ENCODE data around the gene DNAH11. TPM values are rescaled to one million over a fixed set of nuclear protein-coding genes. Genes with fewer than 3 reads are reported as not detected.

DNAH11 gene
- total and polyA plus RNA-seq, 2 of the 13 experiments (the other 11 are each of a cell fraction or from before 2014, with no cell fraction given): not detected

DNA sequence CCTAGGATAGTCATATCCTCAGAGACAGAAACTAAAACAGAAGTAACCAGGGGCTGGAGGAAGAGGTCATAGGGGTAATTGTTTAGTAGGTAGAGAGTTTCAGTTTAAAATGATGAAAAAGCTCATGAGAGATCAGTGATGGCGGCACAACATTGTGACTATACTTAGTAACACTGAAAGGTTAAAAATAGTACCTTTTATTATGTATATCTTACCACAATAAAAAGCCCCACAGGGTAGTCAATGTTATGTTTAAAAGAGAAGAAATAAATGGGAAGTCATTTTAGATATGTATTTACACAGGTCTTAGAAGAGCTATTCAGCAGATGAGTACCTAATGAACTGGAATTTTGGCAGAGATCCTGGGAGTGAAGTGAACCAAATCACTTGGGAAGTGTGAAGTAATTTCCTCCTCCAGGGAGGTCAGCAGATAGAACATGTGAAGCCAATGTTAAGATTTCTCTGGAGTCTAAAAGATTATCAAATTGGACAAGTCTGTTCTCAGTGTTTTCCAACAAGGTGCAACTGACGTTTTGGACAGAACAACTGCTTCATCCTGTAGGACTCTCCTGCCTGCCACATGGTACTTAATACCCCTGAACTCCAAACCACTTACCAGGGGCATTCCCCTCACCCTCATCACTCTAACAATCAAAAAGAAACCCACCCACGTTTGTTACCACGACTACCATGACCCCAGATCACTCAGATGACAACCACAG lies 396.5 kb downstream of the DNAH11 start:
- H3K9ac ChIP-seq (ENCODE audit: insufficient read depth, low read depth, low read length): no peak overlapping the region
- TF ChIP-seq ZNF614 (CRISPR knock-in tag; IDR thresholded peaks at IDR 0.05; ENCODE audit: borderline replicate concordance) (no peak), KLF6 (CRISPR knock-in tag; IDR thresholded peaks at IDR 0.05) (no peak), ZMYM3 (CRISPR knock-in tag; IDR thresholded peaks at IDR 0.05) (no peak), KAT8 (CRISPR knock-in tag; IDR thresholded peaks at IDR 0.05) (no peak), ZNF605 (CRISPR knock-in tag; IDR thresholded peaks at IDR 0.05) (no peak), RFX5 (IDR thresholded peaks at IDR 0.05; ENCODE audit: low read depth, low read length) (no peak)
- no peak for DNase-seq (ENCODE audit: low spot score)
- no peak for ATAC-seq
- in situ Hi-C loops (cut with HindIII; ENCODE audit: extremely low pct_ligation_motif_present, low pct_unique_long_range_greater_than_20kb): no loop called here
- no TSS peak for BruUV-seq (replicated peaks)
- peaks cover 0 to 4% of the 10 kb centered on the region in 2 experiments; a peak in 1 of 5 replicates for H3K27me3 ChIP-seq (ENCODE audit: control insufficient read depth in 1 of 2, insufficient read depth in 2 of 2, low read length in 2 of 2)
- H3K9me3 ChIP-seq (ENCODE audit: low read length): no peaks in the 10 kb centered on the region
- no peak for FAIRE-seq
- no peaks in the 10 kb centered on the region for H3K36me3 ChIP-seq (replicated peaks in 1 of 2; ENCODE audit: control insufficient read depth in 1 of 2, insufficient read depth in 2 of 2, low read length in 2 of 2)
- intact Hi-C loops (cut with micrococcal nuclease; ENCODE audit: unreplicated experiment): no loop called here
- no peak overlapping the region for H3K4me2 ChIP-seq (ENCODE audit: low read depth, low read length)
- H3K4me1 ChIP-seq (ENCODE audit: insufficient read depth, low read length): no peaks in the 10 kb centered on the region
- ChIA-PET CTCF (ENCODE audit: low intra/inter-chr PET ratio, low total read pairs) (no interaction called here), POLR2A (no interaction called here)
- H3K4me3 ChIP-seq (replicated peaks in 1 of 3; ENCODE audit: insufficient read depth in 1 of 3, low read depth in 2 of 3, low read length in 3 of 3): no peak overlapping the region
- 13% methylated on average over 4 of the region's 4 CpGs for WGBS (ENCODE audit: low lambda C conversion rate)
- H2AFZ ChIP-seq (ENCODE audit: low read length): no peak overlapping the region
- H4K20me1 ChIP-seq (ENCODE audit: insufficient read depth, low read length): no peaks in the 10 kb centered on the region
- H3K79me2 ChIP-seq (ENCODE audit: insufficient read depth, low read length): no peaks in the 10 kb centered on the region
- H3K27ac ChIP-seq (ENCODE audit: extremely low read length, insufficient read depth, low read length): no peak overlapping the region

DNA sequence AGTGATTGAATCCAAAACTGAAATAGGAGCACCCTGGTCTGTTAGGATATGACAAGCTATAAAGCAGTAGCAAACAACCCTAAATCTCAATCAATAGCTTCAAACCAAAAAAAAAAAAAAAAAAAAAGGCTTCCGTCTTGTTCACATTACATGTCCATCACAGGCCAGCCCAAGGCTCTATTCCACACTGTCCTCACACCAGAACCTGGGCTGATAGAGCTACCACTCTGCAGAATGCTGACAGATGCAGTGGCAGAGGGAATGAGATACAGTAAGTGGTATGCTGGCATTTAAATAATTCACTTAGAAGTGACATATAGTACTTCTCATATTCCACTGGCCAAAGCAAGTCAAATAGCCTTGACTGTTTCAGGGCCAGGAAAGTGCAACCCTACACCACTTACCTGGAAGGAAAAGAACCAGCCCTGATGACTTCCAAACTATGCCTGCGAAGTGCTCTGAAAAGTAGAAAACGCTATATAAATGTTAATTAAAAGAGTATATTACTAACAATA lies 397.1 kb downstream of the DNAH11 start:
- FAIRE-seq (no peak), ATAC-seq (no peak), DNase-seq (ENCODE audit: low spot score) (no peak)
- POLR2A ChIA-PET: no interaction called here
- no TSS peak for BruUV-seq (replicated peaks)
- Histone ChIP-seq H3K4me1 (ENCODE audit: insufficient read depth, low read length) (no peaks in the 10 kb centered on the region), H3K9me3 (ENCODE audit: low read length) (no peaks in the 10 kb centered on the region), H3K36me3 (replicated peaks in 1 of 2; ENCODE audit: control insufficient read depth in 1 of 2, insufficient read depth in 2 of 2, low read length in 2 of 2) (no peaks in the 10 kb centered on the region), H4K20me1 (ENCODE audit: insufficient read depth, low read length) (no peaks in the 10 kb centered on the region), H2AFZ (ENCODE audit: low read length) (no peak overlapping the region), H3K27me3 (ENCODE audit: control insufficient read depth in 1 of 2, insufficient read depth in 2 of 2, low read length in 2 of 2) (peaks cover 0 to 5% of the 10 kb centered on the region in 2 experiments; a peak in 1 of 5 replicates), H3K79me2 (ENCODE audit: insufficient read depth, low read length) (no peaks in the 10 kb centered on the region), H3K27ac (ENCODE audit: extremely low read length, insufficient read depth, low read length) (no peak overlapping the region), H3K4me2 (ENCODE audit: low read depth, low read length) (no peak overlapping the region), H3K9ac (ENCODE audit: insufficient read depth, low read depth, low read length) (no peak overlapping the region), H3K4me3 (replicated peaks in 1 of 3; ENCODE audit: insufficient read depth in 1 of 3, low read depth in 2 of 3, low read length in 3 of 3) (no peak overlapping the region)
- intact Hi-C loops (cut with micrococcal nuclease; ENCODE audit: unreplicated experiment): no loop called here
- in situ Hi-C loops (cut with HindIII; ENCODE audit: extremely low pct_ligation_motif_present, low pct_unique_long_range_greater_than_20kb): no loop called here
- 26% methylated on average over 3 of the region's 3 CpGs for WGBS (ENCODE audit: low lambda C conversion rate)
- CTCF ChIA-PET (ENCODE audit: low intra/inter-chr PET ratio, low total read pairs): no interaction called here
- TF ChIP-seq MAFK (conservative IDR thresholded peaks at IDR 0.05 in 1 of 2, IDR thresholded peaks at IDR 0.05 in 1 of 2; ENCODE audit: low read length in 2 of 2): no peak
- no peak for TF ChIP-seq BHLHE40 (IDR thresholded peaks at IDR 0.05; ENCODE audit: low read length)
- no peak for TF ChIP-seq GLMP (CRISPR knock-in tag; IDR thresholded peaks at IDR 0.05; ENCODE audit: borderline replicate concordance)
- TF ChIP-seq, protein P1, sequence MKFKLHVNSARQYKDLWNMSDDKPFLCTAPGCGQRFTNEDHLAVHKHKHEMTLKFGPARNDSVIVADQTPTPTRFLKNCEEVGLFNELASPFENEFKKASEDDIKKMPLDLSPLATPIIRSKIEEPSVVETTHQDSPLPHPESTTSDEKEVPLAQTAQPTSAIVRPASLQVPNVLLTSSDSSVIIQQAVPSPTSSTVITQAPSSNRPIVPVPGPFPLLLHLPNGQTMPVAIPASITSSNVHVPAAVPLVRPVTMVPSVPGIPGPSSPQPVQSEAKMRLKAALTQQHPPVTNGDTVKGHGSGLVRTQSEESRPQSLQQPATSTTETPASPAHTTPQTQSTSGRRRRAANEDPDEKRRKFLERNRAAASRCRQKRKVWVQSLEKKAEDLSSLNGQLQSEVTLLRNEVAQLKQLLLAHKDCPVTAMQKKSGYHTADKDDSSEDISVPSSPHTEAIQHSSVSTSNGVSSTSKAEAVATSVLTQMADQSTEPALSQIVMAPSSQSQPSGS (CRISPR knock-in tag; IDR thresholded peaks at IDR 0.05): no peak
- no peak for TF ChIP-seq FIP1L1 (IDR thresholded peaks at IDR 0.05; ENCODE audit: borderline replicate concordance, insufficient read depth, low read depth, low read length)
- TF ChIP-seq ZNF503 (CRISPR knock-in tag; IDR thresholded peaks at IDR 0.05): no peak
- TF ChIP-seq ETV6 (CRISPR knock-in tag; conservative IDR thresholded peaks at IDR 0.05): no peak
- no peak for TF ChIP-seq PAWR (CRISPR knock-in tag; IDR thresholded peaks at IDR 0.05; ENCODE audit: borderline replicate concordance)
- no peak for TF ChIP-seq KMT2B (CRISPR knock-in tag; IDR thresholded peaks at IDR 0.05)

All from HepG2 (cell line).